Common myeloid progenitor, CD34-positive (primary cell): ENCODE results near the gene CHSY3.
"Not testable (repeated sequence)": the region's sequence is repeated elsewhere in the genome, so short reads cannot be mapped to it uniquely, and the experiment has no call there.

ENCODE experiments used
- CTCF ChIA-PET: fragments of 350-600 bp; sonication (Branson Sonifier 250); formaldehyde crosslinking; loops from one replicate; lab custom pipeline; 2021; ENCODE audit warnings: antibody characterized with exemption; lab: Charles Lee
- POLR2A ChIA-PET: fragments of 350-600 bp; sonication (Branson Sonifier 250); formaldehyde crosslinking; loops from one replicate; lab custom pipeline; 2021; ENCODE audit warnings: antibody characterized with exemption; lab: Charles Lee
- DNase-seq, 3 donors: peaks; one replicate each; pipeline versions ENCODE4 v3.0.0 to v3.0.0-alpha.2; 2013
- H3K27ac ChIP-seq, 2 experiments: 1 replicate in 1 of 2; 2 replicates in 1 of 2; pipeline ENCODE4 v1.7.0; 2013; ENCODE audit warnings: inconsistent platforms in 2 of 2, low read length in 2 of 2, mild to moderate bottlenecking in 2 of 2, low read depth in 1 of 2, moderate library complexity in 1 of 2; ENCODE audit not compliant: severe bottlenecking in 2 of 2, insufficient read depth in 1 of 2, poor library complexity in 1 of 2
- H3K27me3 ChIP-seq, 5 experiments: replicated peaks in 2 of 5; 1 replicate in 3 of 5; 2 replicates in 2 of 5; pipeline versions ENCODE4 v1.6.1 to v1.7.0; 2013; ENCODE audit warnings: low read length in 4 of 5, mild to moderate bottlenecking in 2 of 5, moderate library complexity in 2 of 5, inconsistent platforms in 1 of 5; ENCODE audit not compliant: insufficient read depth in 5 of 5, control insufficient read depth in 4 of 5
- H3K36me3 ChIP-seq, 4 experiments: 1 replicate in 2 of 4; 2 replicates in 2 of 4; pipeline versions ENCODE4 v1.6.1 to v1.7.0; 2013; ENCODE audit warnings: low read length in 3 of 4, control low read depth in 1 of 4, mild to moderate bottlenecking in 1 of 4; ENCODE audit not compliant: control insufficient read depth in 4 of 4, insufficient read depth in 4 of 4
- H3K4me1 ChIP-seq, 4 experiments: 1 replicate in 3 of 4; 2 replicates in 1 of 4; pipeline versions ENCODE4 v1.6.1 to v1.7.1; 2013; ENCODE audit warnings: low read length in 3 of 4, mild to moderate bottlenecking in 3 of 4, control low read depth in 1 of 4, inconsistent platforms in 1 of 4, moderate library complexity in 1 of 4; ENCODE audit not compliant: control insufficient read depth in 4 of 4, insufficient read depth in 4 of 4; ENCODE audit errors: control extremely low read depth in 1 of 4
- H3K4me3 ChIP-seq, 7 experiments: 1 replicate in 4 of 7; 2 replicates in 3 of 7; pipeline versions ENCODE4 v1.5.1 to v1.7.0; 2013; ENCODE audit warnings: mild to moderate bottlenecking in 7 of 7, low read length in 6 of 7, moderate library complexity in 6 of 7, inconsistent platforms in 2 of 7, low read depth in 2 of 7, control low read depth in 1 of 7; ENCODE audit not compliant: insufficient read depth in 4 of 7, control insufficient read depth in 1 of 7; ENCODE audit errors: extremely low read depth in 1 of 7
- H3K9me3 ChIP-seq, 5 experiments: 1 replicate in 4 of 5; 2 replicates in 1 of 5; pipeline versions ENCODE4 v1.6.1 to v1.7.1; 2013; ENCODE audit warnings: low read length in 4 of 5, mild to moderate bottlenecking in 2 of 5, inconsistent platforms in 1 of 5, low read depth in 1 of 5, moderate library complexity in 1 of 5; ENCODE audit not compliant: control insufficient read depth in 4 of 5, insufficient read depth in 2 of 5; ENCODE audit errors: control extremely low read depth in 1 of 5
- WGBS: methylation state at CpG from one replicate; pipeline ENCODE4 v1.1.5; 2013; ENCODE audit not compliant: insufficient coverage; 5-methylcytosine and 5-hydroxymethylcytosine counted together

CHSY3 gene

DNA sequence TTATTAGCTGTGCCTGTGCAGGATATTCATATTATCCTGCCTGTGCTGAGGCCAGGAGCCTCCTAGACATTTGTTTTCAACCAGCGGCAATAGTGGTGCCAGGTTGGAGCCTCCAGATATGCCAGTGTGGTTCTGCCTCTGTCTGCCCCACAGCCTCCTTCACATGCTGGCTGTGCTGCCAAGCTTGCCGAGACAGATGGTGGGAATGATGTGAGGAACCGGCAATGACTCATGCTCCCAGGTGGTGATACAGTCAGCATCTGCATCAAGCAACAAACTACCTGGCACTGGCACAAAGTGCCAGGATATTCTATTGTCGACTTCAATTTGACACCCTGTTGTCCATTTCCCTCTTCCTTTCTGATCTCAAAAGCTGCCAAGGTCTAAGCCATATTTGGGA lies 285.7 kb downstream of the CHSY3 start:
- H3K4me3 ChIP-seq = no peak overlapping the region
- WGBS = 86% methylated on average over 1 of the region's 4 CpGs

GRCh38 chr5:130198927-130199326 lies 294.7 kb downstream of the CHSY3 start:
- ChIA-PET POLR2A (no interaction called here), CTCF (interaction anchor here (1.5 kb wide), 1 partner anchor 12 kb away, joined by 3 read pairs; no protein-coding TSS in a partner anchor)
- WGBS = 94% methylated on average over 3 of the region's 3 CpGs
- Histone ChIP-seq H3K4me3 (no peak overlapping the region), H3K27ac (no peak overlapping the region), H3K36me3 (no peaks in the 10 kb centered on the region), H3K4me1 (no peaks in the 10 kb centered on the region), H3K27me3 (no peaks in the 10 kb centered on the region), H3K9me3 (peaks cover 0 to 1% (median 0%) of the 10 kb centered on the region in 5 experiments)
- peak in 2 of 3 donors; percentile 2 to 4 for DNase-seq

More for the DNA sequence above, 285.7 kb downstream of the CHSY3 start:
- ChIA-PET POLR2A (no interaction called here), CTCF (no interaction called here)
- DNase-seq = no peak
- Histone ChIP-seq H3K36me3 (no peaks in the 10 kb centered on the region), H3K27me3 (no peaks in the 10 kb centered on the region), H3K9me3 (no peaks in the 10 kb centered on the region), H3K4me1 (no peaks in the 10 kb centered on the region), H3K27ac (no peak overlapping the region)

DNA sequence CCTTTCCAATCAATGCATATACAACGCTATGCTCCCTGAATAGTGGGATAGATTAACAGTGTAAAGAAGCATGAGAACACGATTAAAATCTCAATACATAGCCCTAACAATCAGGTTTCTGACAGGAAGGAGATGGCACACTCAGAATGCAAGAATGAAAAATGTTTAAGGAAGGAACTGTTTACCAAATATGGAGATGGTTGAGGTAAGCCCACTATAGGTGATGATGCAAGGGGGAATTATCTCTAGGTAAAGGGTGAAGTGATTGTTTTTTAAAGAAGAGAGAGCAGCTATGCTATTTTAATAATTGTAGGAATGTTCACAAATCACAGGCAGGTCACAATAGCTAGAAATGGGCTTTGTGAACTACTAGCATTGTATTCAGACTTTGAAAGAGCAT lies 302.4 kb downstream of the CHSY3 start:
- Histone ChIP-seq H3K27ac (no peak overlapping the region), H3K4me3 (no peak overlapping the region), H3K36me3 (no peaks in the 10 kb centered on the region), H3K4me1 (no peaks in the 10 kb centered on the region), H3K9me3 (no peaks in the 10 kb centered on the region), H3K27me3 (no peaks in the 10 kb centered on the region)
- POLR2A ChIA-PET = no interaction called here
- WGBS = no CpG with 5 or more reads among the region's 2 CpGs
- no peak for DNase-seq
- CTCF ChIA-PET = no interaction called here

GRCh38 chr5:130213607-130214006 lies 309.3 kb downstream of the CHSY3 start:
- CTCF ChIA-PET = no interaction called here
- no CpG with 5 or more reads among the region's 3 CpGs for WGBS

DNA sequence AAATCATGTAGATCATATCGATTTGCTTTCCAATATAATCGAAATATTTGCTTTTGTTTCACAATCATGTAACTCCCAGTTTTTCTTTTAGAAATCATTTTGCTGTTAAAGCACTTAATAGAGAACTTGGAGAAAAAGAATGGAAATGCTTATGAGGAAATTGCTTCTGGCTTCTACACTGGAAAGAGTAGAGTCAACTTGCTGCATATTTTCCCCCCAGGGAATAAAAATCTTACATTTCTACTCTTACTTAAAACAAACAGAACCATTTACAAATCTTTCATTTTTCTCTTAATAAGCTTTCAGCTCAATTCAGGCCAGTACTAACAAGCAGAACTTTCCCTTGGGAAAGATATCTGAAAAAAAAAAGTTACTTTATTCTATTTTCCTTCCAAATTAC lies 312.0 kb downstream of the CHSY3 start:
- Histone ChIP-seq H3K9me3 (no peaks in the 10 kb centered on the region), H3K27ac (no peak overlapping the region), H3K27me3 (no peaks in the 10 kb centered on the region), H3K4me1 (no peaks in the 10 kb centered on the region), H3K36me3 (no peaks in the 10 kb centered on the region), H3K4me3 (no peak overlapping the region)
- CTCF ChIA-PET = no interaction called here
- no CpG with 5 or more reads among the region's 2 CpGs for WGBS
- POLR2A ChIA-PET = no interaction called here
- DNase-seq = no peak

More at GRCh38 chr5:130213607-130214006, 309.3 kb downstream of the CHSY3 start:
- no peak overlapping the region for H3K4me3 ChIP-seq
- H3K9me3 ChIP-seq = no peaks in the 10 kb centered on the region
- H3K36me3 ChIP-seq = no peaks in the 10 kb centered on the region
- H3K27ac ChIP-seq = no peak overlapping the region
- H3K27me3 ChIP-seq = no peaks in the 10 kb centered on the region
- H3K4me1 ChIP-seq = no peaks in the 10 kb centered on the region
- no peak for DNase-seq
- POLR2A ChIA-PET = no interaction called here

GRCh38 chr5:130222573-130222972 lies 318.3 kb downstream of the CHSY3 start:
- POLR2A ChIA-PET = interaction anchor here (0.8 kb wide), 1 partner anchor 15 kb away, joined by 3 read pairs; no protein-coding TSS in a partner anchor
- Histone ChIP-seq H3K9me3 (peaks cover 0 to 1% (median 0%) of the 10 kb centered on the region in 5 experiments), H3K4me1 (no peaks in the 10 kb centered on the region), H3K4me3 (no peak overlapping the region), H3K27me3 (no peaks in the 10 kb centered on the region), H3K27ac (no peak overlapping the region), H3K36me3 (no peaks in the 10 kb centered on the region)
- no peak for DNase-seq
- CTCF ChIA-PET = interaction anchor here (1.2 kb wide), 1 partner anchor 113 kb away, joined by 3 read pairs; no protein-coding TSS in a partner anchor

GRCh38 chr5:130226556-130226955 lies 322.3 kb downstream of the CHSY3 start:
- 86% methylated on average over 1 of the region's 2 CpGs for WGBS
- H3K4me3 ChIP-seq, DNase-seq, CTCF ChIA-PET, H3K4me1 ChIP-seq, H3K36me3 ChIP-seq, POLR2A ChIA-PET, H3K27me3 ChIP-seq, H3K9me3 ChIP-seq, H3K27ac ChIP-seq: not testable (repeated sequence)
